Esophagus muscularis mucosa (tissue), 4 donors: Measurements from ENCODE around the gene ALDH1A3. TPM values are rescaled to one million over a fixed set of nuclear protein-coding genes. Genes with fewer than 3 reads are reported as not detected.
A peak's percentile ranks its signal among the peaks of the same experiment; 100 is the strongest.

ENCODE experiments used
- DNase-seq: peaks from one replicate; pipeline ENCODE4 v3.0.0-alpha.2; 2017; ENCODE audit errors: extremely low spot score
- H3K27ac ChIP-seq, 4 donors: fragments of 200-600 bp; sonication (generic); replicated peaks in 1 of 4; 1 replicate in 3 of 4; 2 replicates in 1 of 4; pipeline ENCODE4 v1.5.1; 2016 to 2019; ENCODE audit warnings: mild to moderate bottlenecking in 1 of 4
- H3K27me3 ChIP-seq, 4 donors: fragments of 200-600 bp; sonication (generic); one replicate each; pipeline versions ENCODE4 v1.5.1 to v1.6.0; 2016 to 2019
- H3K36me3 ChIP-seq, 4 donors: fragments of 200-600 bp; sonication (generic); one replicate each; pipeline ENCODE4 v1.5.1; 2016 to 2019
- H3K4me1 ChIP-seq, 4 donors: fragments of 200-600 bp; sonication (generic); one replicate each; pipeline ENCODE4 v1.5.1; 2016 to 2019
- H3K4me3 ChIP-seq, 4 donors: fragments of 200-600 bp; sonication (generic); 1 replicate in 2 of 4; 2 replicates in 2 of 4; pipeline ENCODE4 v1.5.1; 2016 to 2019; ENCODE audit warnings: mild to moderate bottlenecking in 4 of 4, moderate library complexity in 1 of 4
- H3K9me3 ChIP-seq, 4 donors: fragments of 200-600 bp; sonication (generic); 1 replicate in 3 of 4; 2 replicates in 1 of 4; pipeline ENCODE4 v1.5.1; 2016 to 2019
- EP300 ChIP-seq: sonication (generic); formaldehyde crosslinking; IDR thresholded peaks from one replicate; pipeline ENCODE4 v1.6.1; 2017; ENCODE audit warnings: antibody characterized with exemption
- POLR2A ChIP-seq: fragments of 450-650 bp; IDR thresholded peaks from one replicate; pipeline ENCODE4 v1.6.1; 2017; ENCODE audit warnings: antibody characterized with exemption, moderate library complexity, mild to moderate bottlenecking, low read depth
- POLR2AphosphoS5 ChIP-seq, 2 donors: sonication (generic); formaldehyde crosslinking; IDR thresholded peaks; one replicate each; pipeline ENCODE4 v1.6.1; 2017; ENCODE audit warnings: antibody characterized with exemption in 2 of 2
- WGBS: methylation state at CpG from one replicate; pipeline ENCODE4 v1.1.5; 2018; 5-methylcytosine and 5-hydroxymethylcytosine counted together
- intact Hi-C: fragments of 100-400 bp; cut with DNase I; formaldehyde crosslinking; loops from one replicate; pipeline ENCODE4 v1.15.1; 2023
- total RNA-seq, 4 donors: library from RNA; depleted of rRNA; stranded (reverse); fragments of >200 nt; gene quantifications; one replicate each; pipeline versions ENCODE4 v1.1.0 to v1.2.1, GENCODE V29; 2016
- TF ChIP-seq, protein P1 (sequence below), 3 experiments: fragments of 200-600 bp in 2 of 3; fragments of 450-650 bp in 1 of 3; sonication (generic) in 2 of 3; IDR thresholded peaks; one replicate each; pipeline ENCODE4 v1.5.1; 2017 to 2019; ENCODE audit warnings: antibody characterized with exemption in 3 of 3, mild to moderate bottlenecking in 2 of 3, moderate library complexity in 1 of 3

ALDH1A3 gene
- total RNA-seq, 4 donors from 2014 or later = 36.7 to 131 (median 59.4) TPM

GRCh38 chr15:100909565-100909964 lies 29.9 kb downstream of the ALDH1A3 start:
- H3K27ac ChIP-seq = no peak overlapping the region
- WGBS = 55% methylated on average over 4 of the region's 4 CpGs
- TF ChIP-seq POLR2AphosphoS5 (IDR thresholded peaks at IDR 0.05) (no peak), EP300 (no peak), POLR2A (no peak)
- TF ChIP-seq, protein P1, sequence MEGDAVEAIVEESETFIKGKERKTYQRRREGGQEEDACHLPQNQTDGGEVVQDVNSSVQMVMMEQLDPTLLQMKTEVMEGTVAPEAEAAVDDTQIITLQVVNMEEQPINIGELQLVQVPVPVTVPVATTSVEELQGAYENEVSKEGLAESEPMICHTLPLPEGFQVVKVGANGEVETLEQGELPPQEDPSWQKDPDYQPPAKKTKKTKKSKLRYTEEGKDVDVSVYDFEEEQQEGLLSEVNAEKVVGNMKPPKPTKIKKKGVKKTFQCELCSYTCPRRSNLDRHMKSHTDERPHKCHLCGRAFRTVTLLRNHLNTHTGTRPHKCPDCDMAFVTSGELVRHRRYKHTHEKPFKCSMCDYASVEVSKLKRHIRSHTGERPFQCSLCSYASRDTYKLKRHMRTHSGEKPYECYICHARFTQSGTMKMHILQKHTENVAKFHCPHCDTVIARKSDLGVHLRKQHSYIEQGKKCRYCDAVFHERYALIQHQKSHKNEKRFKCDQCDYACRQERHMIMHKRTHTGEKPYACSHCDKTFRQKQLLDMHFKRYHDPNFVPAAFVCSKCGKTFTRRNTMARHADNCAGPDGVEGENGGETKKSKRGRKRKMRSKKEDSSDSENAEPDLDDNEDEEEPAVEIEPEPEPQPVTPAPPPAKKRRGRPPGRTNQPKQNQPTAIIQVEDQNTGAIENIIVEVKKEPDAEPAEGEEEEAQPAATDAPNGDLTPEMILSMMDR (IDR thresholded peaks at IDR 0.05) = no peak
- peaks cover 0 to 25% (median 0%) of the 10 kb centered on the region in 4 donors for H3K27me3 ChIP-seq
- peaks cover 0 to 20% (median 2%) of the 10 kb centered on the region in 4 donors for H3K36me3 ChIP-seq
- intact Hi-C loops = no loop called here
- H3K9me3 ChIP-seq = no peaks in the 10 kb centered on the region
- DNase-seq = no peak
- no peak overlapping the region for H3K4me3 ChIP-seq
- peaks cover 0 to 7% (median 0%) of the 10 kb centered on the region in 4 donors for H3K4me1 ChIP-seq

DNA sequence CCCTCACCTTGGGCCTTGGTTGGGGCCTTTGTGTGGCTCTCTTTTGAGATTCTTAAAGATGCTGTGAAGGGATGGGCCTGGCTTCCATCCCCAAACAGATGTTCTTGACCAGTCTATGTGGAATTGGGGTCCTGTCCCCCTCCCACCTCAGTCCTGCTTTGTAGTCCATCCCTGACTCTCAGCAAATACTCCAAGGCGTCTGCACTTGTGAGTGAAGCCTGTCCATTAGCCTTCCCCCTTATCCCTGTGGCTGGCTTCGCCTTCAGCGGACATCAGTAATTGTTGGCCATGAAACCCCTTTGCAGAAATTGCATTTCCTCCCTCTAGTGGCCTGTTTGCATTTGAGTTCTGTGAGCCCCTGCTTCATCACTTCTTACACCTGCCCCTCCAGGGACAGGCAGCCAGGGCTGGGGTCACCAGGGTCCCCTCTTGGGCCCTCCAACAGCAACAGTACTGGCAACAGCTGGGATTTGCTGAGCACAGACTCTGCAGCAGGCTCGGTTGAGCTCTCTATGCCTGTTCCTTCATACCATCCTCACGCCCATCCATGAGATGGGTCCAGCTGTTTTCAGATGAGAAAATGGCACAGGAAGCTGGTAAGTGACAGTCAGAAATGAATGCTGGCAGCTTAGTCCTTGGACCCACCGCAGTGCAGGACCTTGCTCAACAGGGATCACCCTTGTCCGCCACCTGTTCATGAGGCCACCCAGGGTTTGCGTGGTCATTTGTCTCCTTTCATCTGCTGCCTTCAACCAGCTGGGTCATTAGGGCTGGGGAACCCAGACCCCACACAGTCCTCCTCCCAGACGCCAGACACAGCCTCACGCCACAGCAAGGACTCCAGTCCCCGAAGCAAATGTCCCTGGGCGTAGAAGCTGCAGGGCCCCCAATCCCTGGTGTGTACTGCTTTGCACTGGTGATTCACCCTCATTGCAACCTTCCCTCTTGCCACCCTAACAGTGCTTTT lies 30.6 kb downstream of the ALDH1A3 start:
- peaks cover 0 to 20% (median 2%) of the 10 kb centered on the region in 4 donors for H3K36me3 ChIP-seq
- H3K9me3 ChIP-seq = no peaks in the 10 kb centered on the region
- intact Hi-C loops = loop anchor here (10.0 kb wide), 1 partner anchor 345 kb away; the partner anchor contains the start of gene CHSY1
- peak overlapping the region in 1 of 4 donors; percentile 30 for H3K27ac ChIP-seq
- H3K4me1 ChIP-seq = peaks cover 0 to 8% (median 0%) of the 10 kb centered on the region in 4 donors
- H3K27me3 ChIP-seq = peaks cover 0 to 25% (median 0%) of the 10 kb centered on the region in 4 donors
- 86% methylated on average over 11 of the region's 12 CpGs for WGBS
- TF ChIP-seq, protein P1 (IDR thresholded peaks at IDR 0.05) = peak in 1 of 3 experiments; percentile 23
- TF ChIP-seq EP300 = no peak
- H3K4me3 ChIP-seq = no peak overlapping the region
- DNase-seq = no peak

DNA sequence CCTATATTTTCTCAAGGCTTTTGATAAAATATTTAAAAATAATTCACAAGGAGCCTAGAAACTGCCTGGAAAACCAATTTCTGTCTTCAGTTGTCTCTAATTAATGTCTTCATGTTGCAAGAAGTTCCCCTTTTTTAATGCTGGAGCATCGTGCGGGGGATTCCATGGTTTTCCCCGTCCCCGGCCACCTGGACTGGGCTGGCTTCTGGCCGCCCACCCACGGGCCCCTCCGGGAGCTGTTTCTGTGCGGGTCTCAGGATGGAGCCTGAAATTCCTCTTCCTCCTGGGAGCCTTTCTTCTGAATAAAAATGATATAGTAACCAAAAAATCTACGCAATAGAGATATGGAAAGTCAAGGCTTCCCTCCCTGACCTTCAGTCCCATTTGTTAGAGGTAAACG lies 31.5 kb downstream of the ALDH1A3 start:
- intact Hi-C loops = loop anchor here (10.0 kb wide), 1 partner anchor 344 kb away; the partner anchor contains the start of gene CHSY1
- 84% methylated on average over 10 of the region's 10 CpGs for WGBS

GRCh38 chr15:100913961-100914360 lies 34.3 kb downstream of the ALDH1A3 start:
- Histone ChIP-seq H3K4me1 (peaks cover 4 to 26% (median 18%) of the 10 kb centered on the region in 4 donors), H3K36me3 (peaks cover 0 to 7% (median 0%) of the 10 kb centered on the region in 4 donors), H3K9me3 (no peaks in the 10 kb centered on the region), H3K27me3 (peaks cover 0 to 49% (median 4%) of the 10 kb centered on the region in 4 donors), H3K4me3 (no peak overlapping the region), H3K27ac (no peak overlapping the region)
- intact Hi-C loops = loop anchor here (10.0 kb wide), 1 partner anchor 341 kb away; the partner anchor contains the start of gene CHSY1
- WGBS = 74% methylated on average over 4 of the region's 4 CpGs
- TF ChIP-seq EP300 (no peak), POLR2A (no peak), POLR2AphosphoS5 (IDR thresholded peaks at IDR 0.05) (no peak)
- TF ChIP-seq, protein P1 (IDR thresholded peaks at IDR 0.05) = no peak
- DNase-seq = no peak

More for the DNA sequence above, 31.5 kb downstream of the ALDH1A3 start:
- Histone ChIP-seq H3K36me3 (peaks cover 0 to 17% (median 2%) of the 10 kb centered on the region in 4 donors), H3K27me3 (peaks cover 0 to 25% (median 0%) of the 10 kb centered on the region in 4 donors), H3K4me3 (no peak overlapping the region), H3K4me1 (peaks cover 0 to 8% (median 0%) of the 10 kb centered on the region in 4 donors), H3K9me3 (no peaks in the 10 kb centered on the region), H3K27ac (no peak overlapping the region)
- DNase-seq = no peak
- TF ChIP-seq EP300 = no peak
- no peak for TF ChIP-seq POLR2AphosphoS5 (IDR thresholded peaks at IDR 0.05)
- TF ChIP-seq, protein P1 (IDR thresholded peaks at IDR 0.05) = no peak
- TF ChIP-seq POLR2A = no peak
